Lung (tissue), 12 donors: ENCODE results near the gene ATP8A1. TPM values are rescaled to one million over a fixed set of nuclear protein-coding genes. Genes with fewer than 3 reads are reported as not detected.

Experiments used
- ATAC-seq: fragments of 200-7000 bp; cut with Tn5 transposase; one replicate; pipeline ENCODE4 v1.9.1; 2020; ENCODE audit warnings: moderate number of reproducible peaks; ENCODE audit not compliant: insufficient read depth, low FRiP score
- DNase-seq, 3 donors: peaks; one replicate each; pipeline ENCODE4 v3.0.0-alpha.2; 2013 to 2017
- H3K27ac ChIP-seq, 2 donors: one replicate each; pipeline ENCODE4 v1.5.1; 2013; ENCODE audit warnings: mild to moderate bottlenecking in 2 of 2, moderate library complexity in 2 of 2, control low read depth in 1 of 2, inconsistent platforms in 1 of 2, low read depth in 1 of 2, low read length in 1 of 2
- H3K27me3 ChIP-seq, 3 donors: one replicate each; pipeline ENCODE4 v1.5.1; 2013; ENCODE audit warnings: low read length in 2 of 3; ENCODE audit not compliant: control insufficient read depth in 3 of 3, insufficient read depth in 3 of 3
- H3K36me3 ChIP-seq, 4 donors: one replicate each; pipeline ENCODE4 v1.5.1; 2013; ENCODE audit warnings: low read length in 4 of 4, mild to moderate bottlenecking in 1 of 4, moderate library complexity in 1 of 4; ENCODE audit not compliant: control insufficient read depth in 4 of 4, insufficient read depth in 4 of 4
- H3K4me1 ChIP-seq, 5 donors: one replicate each; pipeline ENCODE4 v1.5.1; 2013; ENCODE audit warnings: low read length in 5 of 5, mild to moderate bottlenecking in 2 of 5, moderate library complexity in 1 of 5; ENCODE audit not compliant: control insufficient read depth in 5 of 5, insufficient read depth in 5 of 5
- H3K4me3 ChIP-seq: one replicate; pipeline ENCODE4 v1.5.1; 2013; ENCODE audit warnings: mild to moderate bottlenecking, control low read depth, moderate library complexity
- H3K9ac ChIP-seq, 2 donors: one replicate each; pipeline ENCODE4 v1.5.1; 2013; ENCODE audit warnings: low read length in 2 of 2, control low read depth in 1 of 2; ENCODE audit not compliant: insufficient read depth in 1 of 2
- H3K9me3 ChIP-seq, 4 donors: one replicate each; pipeline ENCODE4 v1.5.1; 2013; ENCODE audit warnings: low read length in 3 of 4, mild to moderate bottlenecking in 1 of 4, moderate library complexity in 1 of 4; ENCODE audit not compliant: control insufficient read depth in 4 of 4, insufficient read depth in 3 of 4
- CTCF ChIP-seq: IDR thresholded peaks from 2 replicates; pipeline ENCODE4 v1.5.1; 2012; ENCODE audit warnings: mild to moderate bottlenecking; ENCODE audit errors: control extremely low read depth, extremely low read depth
- WGBS, 2 donors: extraction: QIAGEN DNeasy Blood & Tissue Kit; methylation state at CpG; one replicate each; pipeline ENCODE4 v1.1.7; 2013; 5-methylcytosine and 5-hydroxymethylcytosine counted together
- polyA plus RNA-seq, 2 donors: library from polyadenylated mRNA; stranded (reverse); fragments of 200-250 nt; gene quantifications; one replicate each; pipeline ENCODE4 v1.2.1, GENCODE V29; 2013
- total RNA-seq, 2 donors: library from RNA; depleted of rRNA in 1 of 2; stranded (reverse); fragments of >200 nt in 1 of 2; gene quantifications; one replicate each; pipeline ENCODE4 v1.2.1, GENCODE V29; 2014 to 2021
- donor health status: control.
- donor health status: control.
- donor health status: Bipolar disorder and iron deficiency.
- donor health status: healthy.
- donor health status: DM: yes; HTN: yes; CAD: no.

The ATP8A1 gene
- total and polyA plus RNA-seq, 4 donors, result 13.8 to 297 (median 48.9) TPM

- Histone ChIP-seq H3K27me3 (no peaks in the 10 kb centered on the region), H3K4me1 (no peaks in the 10 kb centered on the region), H3K4me3 (no peak overlapping the region), H3K27ac (no peak overlapping the region), H3K9ac (no peak overlapping the region), H3K9me3 (no peaks in the 10 kb centered on the region), H3K36me3 (peaks cover 0 to 24% (median 11%) of the 10 kb centered on the region in 4 donors)
- no peak for DNase-seq
- no peak for TF ChIP-seq CTCF
- no peak for ATAC-seq
- 99% methylated on average over 4 of the region's 4 CpGs for WGBS, 2 donors
These were observed 216.8 kb downstream of the ATP8A1 start for GRCh38 chr4:42440083-42440482.

GRCh38 chr4:42436928-42437565 lies 219.9 kb downstream of the ATP8A1 start:
- TF ChIP-seq CTCF, result no peak
- Histone ChIP-seq H3K4me1 (no peaks in the 10 kb centered on the region), H3K36me3 (peaks cover 0 to 21% (median 8%) of the 10 kb centered on the region in 4 donors), H3K9me3 (no peaks in the 10 kb centered on the region), H3K9ac (no peak overlapping the region), H3K4me3 (no peak overlapping the region), H3K27ac (no peak overlapping the region), H3K27me3 (no peaks in the 10 kb centered on the region)
- DNase-seq (no peak), ATAC-seq (no peak)
- WGBS, 2 donors, result 94% methylated on average over 7 of the region's 7 CpGs

- H3K27me3 ChIP-seq, result no peaks in the 10 kb centered on the region
- no peaks in the 10 kb centered on the region for H3K9me3 ChIP-seq
- peaks cover 0 to 8% (median 0%) of the 10 kb centered on the region in 4 donors for H3K36me3 ChIP-seq
- H3K4me3 ChIP-seq, result no peak overlapping the region
- H3K27ac ChIP-seq, result no peak overlapping the region
- H3K9ac ChIP-seq, result no peak overlapping the region
- no peak for TF ChIP-seq CTCF
- WGBS, 2 donors, result 91 to 92% methylated on average over 2 of the region's 2 CpGs
- ATAC-seq, result no peak
- H3K4me1 ChIP-seq, result no peaks in the 10 kb centered on the region
- no peak for DNase-seq
These were observed 228.9 kb downstream of the ATP8A1 start for GRCh38 chr4:42428036-42428435.
